Breast epithelium (tissue), 4 donors: ENCODE results near the gene MT1F. TPM values are rescaled to one million over a fixed set of nuclear protein-coding genes. Genes with fewer than 3 reads are reported as not detected.

Experiments
- DNase-seq, 2 donors: peaks; one replicate each; pipeline ENCODE4 v3.0.0-alpha.2; 2019; ENCODE audit warnings: low spot score in 2 of 2
- H3K27ac ChIP-seq, 2 donors: fragments of 200-600 bp; sonication (generic) in 1 of 2; one replicate each; pipeline ENCODE4 v1.5.1; 2016 to 2019; ENCODE audit warnings: mild to moderate bottlenecking in 1 of 2
- H3K27me3 ChIP-seq, 2 donors: fragments of 200-600 bp; sonication (generic) in 1 of 2; one replicate each; pipeline versions ENCODE4 v1.5.1 to v1.6.0; 2017 to 2019; ENCODE audit warnings: control low read depth in 1 of 2, mild to moderate bottlenecking in 1 of 2
- H3K36me3 ChIP-seq: fragments of 200-600 bp; one replicate; pipeline ENCODE4 v1.5.1; 2019
- H3K4me1 ChIP-seq, 2 donors: fragments of 200-600 bp; sonication (generic); one replicate each; pipeline ENCODE4 v1.5.1; 2016 to 2019; ENCODE audit warnings: control low read depth in 1 of 2
- H3K4me3 ChIP-seq, 3 donors: fragments of 200-600 bp; sonication (generic); 1 replicate in 2 of 3; 2 replicates in 1 of 3; pipeline ENCODE4 v1.5.1; 2016 to 2019; ENCODE audit warnings: mild to moderate bottlenecking in 3 of 3, moderate library complexity in 2 of 3
- H3K9me3 ChIP-seq, 2 donors: fragments of 200-600 bp; sonication (generic) in 1 of 2; one replicate each; pipeline ENCODE4 v1.5.1; 2016 to 2019; ENCODE audit warnings: control low read depth in 1 of 2
- POLR2A ChIP-seq: fragments of 450-650 bp; IDR thresholded peaks from one replicate; pipeline ENCODE4 v1.6.1; 2016; ENCODE audit warnings: antibody characterized with exemption, mild to moderate bottlenecking, moderate library complexity
- POLR2AphosphoS5 ChIP-seq, 3 donors: sonication (generic); formaldehyde crosslinking; IDR thresholded peaks; one replicate each; pipeline ENCODE4 v1.6.1; 2017; ENCODE audit warnings: antibody characterized with exemption in 3 of 3
- intact Hi-C: fragments of 100-400 bp; cut with DNase I; formaldehyde crosslinking; loops from one replicate; pipeline ENCODE4 v1.15.1; 2023; ENCODE audit warnings: low total_unique reads
- total RNA-seq, 3 donors: library from RNA; depleted of rRNA; stranded (reverse); fragments of >200 nt; gene quantifications; one replicate each; pipeline ENCODE4 v1.1.0, GENCODE V29; 2016
- TF ChIP-seq, protein P1 (sequence below), 3 donors: fragments of 450-650 bp; IDR thresholded peaks; one replicate each; pipeline ENCODE4 v1.5.1; 2016 to 2017; ENCODE audit warnings: antibody characterized with exemption in 3 of 3, mild to moderate bottlenecking in 3 of 3, moderate library complexity in 3 of 3

MT1F gene
- total RNA-seq, 3 donors from 2014 or later, result 9.1 to 34.0 (median 12.1) TPM

- no peak overlapping the region for H3K27ac ChIP-seq
- intact Hi-C loops, result no loop called here
- TF ChIP-seq POLR2A (no peak), POLR2AphosphoS5 (IDR thresholded peaks at IDR 0.05) (no peak)
- TF ChIP-seq, protein P1, sequence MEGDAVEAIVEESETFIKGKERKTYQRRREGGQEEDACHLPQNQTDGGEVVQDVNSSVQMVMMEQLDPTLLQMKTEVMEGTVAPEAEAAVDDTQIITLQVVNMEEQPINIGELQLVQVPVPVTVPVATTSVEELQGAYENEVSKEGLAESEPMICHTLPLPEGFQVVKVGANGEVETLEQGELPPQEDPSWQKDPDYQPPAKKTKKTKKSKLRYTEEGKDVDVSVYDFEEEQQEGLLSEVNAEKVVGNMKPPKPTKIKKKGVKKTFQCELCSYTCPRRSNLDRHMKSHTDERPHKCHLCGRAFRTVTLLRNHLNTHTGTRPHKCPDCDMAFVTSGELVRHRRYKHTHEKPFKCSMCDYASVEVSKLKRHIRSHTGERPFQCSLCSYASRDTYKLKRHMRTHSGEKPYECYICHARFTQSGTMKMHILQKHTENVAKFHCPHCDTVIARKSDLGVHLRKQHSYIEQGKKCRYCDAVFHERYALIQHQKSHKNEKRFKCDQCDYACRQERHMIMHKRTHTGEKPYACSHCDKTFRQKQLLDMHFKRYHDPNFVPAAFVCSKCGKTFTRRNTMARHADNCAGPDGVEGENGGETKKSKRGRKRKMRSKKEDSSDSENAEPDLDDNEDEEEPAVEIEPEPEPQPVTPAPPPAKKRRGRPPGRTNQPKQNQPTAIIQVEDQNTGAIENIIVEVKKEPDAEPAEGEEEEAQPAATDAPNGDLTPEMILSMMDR (IDR thresholded peaks at IDR 0.05), result no peak
- H3K9me3 ChIP-seq, result no peaks in the 10 kb centered on the region
- no peak for DNase-seq
- no peaks in the 10 kb centered on the region for H3K36me3 ChIP-seq
- no peaks in the 10 kb centered on the region for H3K27me3 ChIP-seq
- H3K4me1 ChIP-seq, result peaks cover 0 to 5% of the 10 kb centered on the region in 2 donors
- H3K4me3 ChIP-seq, result no peak overlapping the region
Observed at GRCh38 chr16:56688762-56689161, 31.0 kb downstream of the MT1F start.

GRCh38 chr16:56689171-56689570 lies 31.4 kb downstream of the MT1F start:
- intact Hi-C loops, result no loop called here
- no peak for TF ChIP-seq POLR2A
- TF ChIP-seq POLR2AphosphoS5 (IDR thresholded peaks at IDR 0.05), result no peak
- TF ChIP-seq, protein P1 (IDR thresholded peaks at IDR 0.05), result no peak
- H3K36me3 ChIP-seq, result no peaks in the 10 kb centered on the region
- H3K27me3 ChIP-seq, result no peaks in the 10 kb centered on the region
- H3K27ac ChIP-seq, result peak overlapping the region in 1 of 2 donors; percentile 43
- H3K4me3 ChIP-seq, result no peak overlapping the region
- peaks cover 0 to 5% of the 10 kb centered on the region in 2 donors for H3K4me1 ChIP-seq
- DNase-seq, result no peak
- H3K9me3 ChIP-seq, result no peaks in the 10 kb centered on the region

DNA sequence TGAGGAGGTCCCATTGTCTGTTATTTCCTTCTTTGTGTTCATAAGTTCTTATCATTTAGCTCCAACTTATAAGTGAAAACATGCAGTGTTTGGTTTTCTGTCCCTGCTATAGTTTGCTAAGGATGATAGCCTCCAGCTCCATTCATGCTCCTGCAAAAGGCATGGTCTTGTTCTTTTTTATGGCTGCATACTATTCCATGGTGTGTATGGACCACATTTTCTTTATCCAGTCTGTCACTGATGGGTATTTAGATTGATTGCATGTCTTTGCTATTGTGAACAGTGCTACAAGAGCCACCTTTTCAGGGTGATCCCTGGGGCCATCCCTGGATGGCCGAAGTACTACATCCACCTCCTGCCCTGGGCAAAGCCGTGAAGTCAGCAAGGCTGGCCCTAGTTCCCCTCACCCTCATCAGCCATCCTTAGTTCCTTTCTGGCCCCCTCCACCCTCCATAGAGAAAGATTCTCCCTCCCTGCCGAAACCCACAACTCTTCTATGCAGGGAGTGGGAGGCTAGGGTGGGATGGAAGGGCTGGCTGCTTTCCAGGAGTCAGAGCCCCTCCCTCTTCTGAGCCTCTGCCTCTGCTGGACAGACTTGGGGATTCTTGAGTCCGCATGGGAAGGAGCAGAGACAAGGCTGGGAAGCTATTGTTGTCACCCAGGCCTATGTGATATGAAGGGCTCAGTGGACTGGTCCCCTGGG lies 32.8 kb downstream of the MT1F start:
- H3K27me3 ChIP-seq, result no peaks in the 10 kb centered on the region
- TF ChIP-seq, protein P1 (IDR thresholded peaks at IDR 0.05), result no peak
- TF ChIP-seq POLR2AphosphoS5 (IDR thresholded peaks at IDR 0.05) (no peak), POLR2A (no peak)
- H3K9me3 ChIP-seq, result no peaks in the 10 kb centered on the region
- H3K4me1 ChIP-seq, result peaks cover 0 to 5% of the 10 kb centered on the region in 2 donors
- DNase-seq, result no peak
- H3K36me3 ChIP-seq, result no peaks in the 10 kb centered on the region
- H3K4me3 ChIP-seq, result no peak overlapping the region
- intact Hi-C loops, result no loop called here
- H3K27ac ChIP-seq, result peak overlapping the region in 1 of 2 donors; percentile 13

GRCh38 chr16:56691885-56692284 lies 34.1 kb downstream of the MT1F start:
- H3K4me3 ChIP-seq, result no peak overlapping the region
- H3K9me3 ChIP-seq, result no peaks in the 10 kb centered on the region
- peak overlapping the region; percentile 58 to 64 for H3K27ac ChIP-seq
- no peaks in the 10 kb centered on the region for H3K36me3 ChIP-seq
- peak; percentile 79 to 90 for DNase-seq
- H3K27me3 ChIP-seq, result no peaks in the 10 kb centered on the region
- intact Hi-C loops, result no loop called here
- TF ChIP-seq, protein P1 (IDR thresholded peaks at IDR 0.05), result no peak
- no peak for TF ChIP-seq POLR2A
- TF ChIP-seq POLR2AphosphoS5 (IDR thresholded peaks at IDR 0.05), result peak in 1 of 3 donors; percentile 62
- H3K4me1 ChIP-seq, result no peaks in the 10 kb centered on the region

DNA sequence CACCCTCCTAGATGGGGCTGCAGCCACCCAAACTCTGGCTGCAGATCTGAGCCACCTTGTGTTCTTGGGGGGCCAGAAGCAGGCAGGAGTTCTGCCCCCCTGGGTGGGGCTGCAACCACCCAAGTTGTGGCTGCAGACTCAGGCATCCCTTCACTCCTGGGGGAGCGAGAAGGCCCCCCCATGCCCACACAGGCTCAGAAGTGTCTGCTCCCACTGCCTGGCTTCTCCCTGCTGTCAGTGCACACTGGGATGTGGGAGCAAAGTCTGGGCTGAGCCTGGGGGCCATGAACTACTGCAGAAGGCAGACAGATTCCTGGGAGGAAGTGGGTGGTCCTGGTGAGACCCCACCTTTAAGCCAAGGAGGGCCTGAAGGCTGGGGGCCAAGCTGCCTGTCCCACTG lies 37.5 kb downstream of the MT1F start:
- no peaks in the 10 kb centered on the region for H3K36me3 ChIP-seq
- DNase-seq, result no peak
- H3K4me1 ChIP-seq, result no peaks in the 10 kb centered on the region
- H3K27me3 ChIP-seq, result no peaks in the 10 kb centered on the region
- H3K9me3 ChIP-seq, result no peaks in the 10 kb centered on the region
- intact Hi-C loops, result no loop called here
- no peak overlapping the region for H3K27ac ChIP-seq
- TF ChIP-seq, protein P1 (IDR thresholded peaks at IDR 0.05), result no peak
- TF ChIP-seq POLR2AphosphoS5 (IDR thresholded peaks at IDR 0.05) (no peak), POLR2A (no peak)
- no peak overlapping the region for H3K4me3 ChIP-seq
